ENCODE results near the gene ZSWIM2. TPM values are rescaled to one million over a fixed set of nuclear protein-coding genes. Genes with fewer than 3 reads are reported as not detected.
"Not testable (repeated sequence)": the region's sequence is repeated elsewhere in the genome, so short reads cannot be mapped to it uniquely, and the experiment has no call there.

ZSWIM2 gene
- total and polyA plus RNA-seq, 4 donors = 0.20 to 0.55 (median 0.24) TPM

GRCh38 chr2:186852508-186852907 is 3.5 kb upstream of the ZSWIM2 start:
- no peaks in the 10 kb centered on the region for H3K36me3 ChIP-seq (ENCODE audit: control insufficient read depth, insufficient read depth, low read length)
- H3K27me3 ChIP-seq (ENCODE audit: control insufficient read depth, insufficient read depth, low read length) = no peaks in the 10 kb centered on the region
- no peak overlapping the region for H3K4me3 ChIP-seq (ENCODE audit: low read depth, low read length)
- H3K4me1 ChIP-seq (ENCODE audit: control insufficient read depth, insufficient read depth, low read length) = peaks cover 9% of the 10 kb centered on the region
- no peak for DNase-seq (ENCODE audit: low read depth in 4 of 6, low spot score in 6 of 6)
- H3K9me3 ChIP-seq (ENCODE audit: control insufficient read depth, insufficient read depth, low read length) = no peaks in the 10 kb centered on the region
- H3K27ac ChIP-seq (ENCODE audit: low read depth, low read length) = no peak overlapping the region
- no CpG with 5 or more reads among the region's 5 CpGs for WGBS (ENCODE audit: insufficient coverage)

GRCh38 chr2:186842373-186842772 is 6.6 kb downstream of the ZSWIM2 start:
- Histone ChIP-seq H3K9me3 (ENCODE audit: control insufficient read depth, insufficient read depth, low read length) (no peaks in the 10 kb centered on the region), H3K27ac (ENCODE audit: low read depth, low read length) (no peak overlapping the region), H3K4me3 (ENCODE audit: low read depth, low read length) (no peak overlapping the region), H3K36me3 (ENCODE audit: control insufficient read depth, insufficient read depth, low read length) (no peaks in the 10 kb centered on the region), H3K4me1 (ENCODE audit: control insufficient read depth, insufficient read depth, low read length) (no peaks in the 10 kb centered on the region), H3K27me3 (ENCODE audit: control insufficient read depth, insufficient read depth, low read length) (no peaks in the 10 kb centered on the region)
- no peak for DNase-seq (ENCODE audit: low read depth in 4 of 6, low spot score in 6 of 6)
- no CpG with 5 or more reads among the region's 3 CpGs for WGBS (ENCODE audit: insufficient coverage)

GRCh38 chr2:186841940-186842339 is 7.0 kb downstream of the ZSWIM2 start:
- H3K4me3 ChIP-seq (ENCODE audit: low read depth, low read length) = no peak overlapping the region
- no CpG with 5 or more reads among the region's 3 CpGs for WGBS (ENCODE audit: insufficient coverage)
- DNase-seq (ENCODE audit: low read depth in 4 of 6, low spot score in 6 of 6) = no peak

GRCh38 chr2:186835628-186836027 is 13.3 kb downstream of the ZSWIM2 start:
- H3K4me1 ChIP-seq (ENCODE audit: control insufficient read depth, insufficient read depth, low read length) = no peaks in the 10 kb centered on the region
- WGBS (ENCODE audit: insufficient coverage) = 17% methylated on average over 1 of the region's 1 CpG
- H3K4me3 ChIP-seq (ENCODE audit: low read depth, low read length) = no peak overlapping the region
- no peak for DNase-seq (ENCODE audit: low read depth in 4 of 6, low spot score in 6 of 6)
- H3K27me3 ChIP-seq (ENCODE audit: control insufficient read depth, insufficient read depth, low read length) = no peaks in the 10 kb centered on the region
- no peak overlapping the region for H3K27ac ChIP-seq (ENCODE audit: low read depth, low read length)
- H3K36me3 ChIP-seq (ENCODE audit: control insufficient read depth, insufficient read depth, low read length) = no peaks in the 10 kb centered on the region
- H3K9me3 ChIP-seq (ENCODE audit: control insufficient read depth, insufficient read depth, low read length) = peaks cover 1% of the 10 kb centered on the region

More at GRCh38 chr2:186841940-186842339, 7.0 kb downstream of the ZSWIM2 start:
- no peaks in the 10 kb centered on the region for H3K9me3 ChIP-seq (ENCODE audit: control insufficient read depth, insufficient read depth, low read length)
- no peaks in the 10 kb centered on the region for H3K36me3 ChIP-seq (ENCODE audit: control insufficient read depth, insufficient read depth, low read length)
- H3K27ac ChIP-seq (ENCODE audit: low read depth, low read length) = no peak overlapping the region
- no peaks in the 10 kb centered on the region for H3K27me3 ChIP-seq (ENCODE audit: control insufficient read depth, insufficient read depth, low read length)
- H3K4me1 ChIP-seq (ENCODE audit: control insufficient read depth, insufficient read depth, low read length) = no peaks in the 10 kb centered on the region

- no peaks in the 10 kb centered on the region for H3K27me3 ChIP-seq (ENCODE audit: control insufficient read depth, insufficient read depth, low read length)
- 100% methylated on average over 1 of the region's 2 CpGs for WGBS (ENCODE audit: insufficient coverage)
These were observed 21.0 kb downstream of the ZSWIM2 start for GRCh38 chr2:186827862-186828492.

GRCh38 chr2:186827411-186827810 is 21.6 kb downstream of the ZSWIM2 start:
- H3K4me3 ChIP-seq (ENCODE audit: low read depth, low read length) = no peak overlapping the region
- H3K27me3 ChIP-seq (ENCODE audit: control insufficient read depth, insufficient read depth, low read length) = no peaks in the 10 kb centered on the region
- H3K9me3 ChIP-seq (ENCODE audit: control insufficient read depth, insufficient read depth, low read length) = peaks cover 1% of the 10 kb centered on the region
- DNase-seq (ENCODE audit: low read depth in 4 of 6, low spot score in 6 of 6) = no peak
- H3K27ac ChIP-seq (ENCODE audit: low read depth, low read length) = no peak overlapping the region
- no peaks in the 10 kb centered on the region for H3K4me1 ChIP-seq (ENCODE audit: control insufficient read depth, insufficient read depth, low read length)
- WGBS (ENCODE audit: insufficient coverage) = no CpG with 5 or more reads among the region's 2 CpGs
- H3K36me3 ChIP-seq (ENCODE audit: control insufficient read depth, insufficient read depth, low read length) = no peaks in the 10 kb centered on the region

More at GRCh38 chr2:186827862-186828492, 21.0 kb downstream of the ZSWIM2 start:
- no peak overlapping the region for H3K4me3 ChIP-seq (ENCODE audit: low read depth, low read length)
- no peak for DNase-seq (ENCODE audit: low read depth in 4 of 6, low spot score in 6 of 6)
- no peaks in the 10 kb centered on the region for H3K36me3 ChIP-seq (ENCODE audit: control insufficient read depth, insufficient read depth, low read length)
- H3K4me1 ChIP-seq (ENCODE audit: control insufficient read depth, insufficient read depth, low read length) = no peaks in the 10 kb centered on the region
- peaks cover 1% of the 10 kb centered on the region for H3K9me3 ChIP-seq (ENCODE audit: control insufficient read depth, insufficient read depth, low read length)
- H3K27ac ChIP-seq (ENCODE audit: low read depth, low read length) = no peak overlapping the region

GRCh38 chr2:186822323-186822722 is 26.6 kb downstream of the ZSWIM2 start:
- H3K9me3 ChIP-seq (ENCODE audit: control insufficient read depth, insufficient read depth, low read length) = no peaks in the 10 kb centered on the region
- DNase-seq (ENCODE audit: low read depth in 4 of 6, low spot score in 6 of 6) = no peak
- no peaks in the 10 kb centered on the region for H3K36me3 ChIP-seq (ENCODE audit: control insufficient read depth, insufficient read depth, low read length)
- H3K4me3 ChIP-seq (ENCODE audit: low read depth, low read length) = no peak overlapping the region
- H3K27ac ChIP-seq (ENCODE audit: low read depth, low read length) = no peak overlapping the region
- H3K4me1 ChIP-seq (ENCODE audit: control insufficient read depth, insufficient read depth, low read length) = no peaks in the 10 kb centered on the region
- WGBS (ENCODE audit: insufficient coverage) = 95% methylated on average over 2 of the region's 2 CpGs
- H3K27me3 ChIP-seq (ENCODE audit: control insufficient read depth, insufficient read depth, low read length) = no peaks in the 10 kb centered on the region

- H3K4me3 ChIP-seq (ENCODE audit: low read depth, low read length) = no peak overlapping the region
- 100% methylated on average over 2 of the region's 7 CpGs for WGBS (ENCODE audit: insufficient coverage)
- H3K9me3 ChIP-seq (ENCODE audit: control insufficient read depth, insufficient read depth, low read length) = no peaks in the 10 kb centered on the region
- no peaks in the 10 kb centered on the region for H3K36me3 ChIP-seq (ENCODE audit: control insufficient read depth, insufficient read depth, low read length)
- H3K4me1 ChIP-seq (ENCODE audit: control insufficient read depth, insufficient read depth, low read length) = no peaks in the 10 kb centered on the region
- H3K27me3 ChIP-seq (ENCODE audit: control insufficient read depth, insufficient read depth, low read length) = no peaks in the 10 kb centered on the region
- DNase-seq (ENCODE audit: low read depth in 4 of 6, low spot score in 6 of 6) = no peak
- H3K27ac ChIP-seq (ENCODE audit: low read depth, low read length) = no peak overlapping the region
These were observed 28.7 kb downstream of the ZSWIM2 start for GRCh38 chr2:186820303-186820702.

- WGBS (ENCODE audit: insufficient coverage) = 90% methylated on average over 5 of the region's 6 CpGs
- not testable (repeated sequence) for H3K36me3 ChIP-seq (ENCODE audit: control insufficient read depth, insufficient read depth, low read length); DNase-seq (ENCODE audit: low read depth in 4 of 6, low spot score in 6 of 6); H3K27ac ChIP-seq (ENCODE audit: low read depth, low read length); H3K9me3 ChIP-seq (ENCODE audit: control insufficient read depth, insufficient read depth, low read length); H3K27me3 ChIP-seq (ENCODE audit: control insufficient read depth, insufficient read depth, low read length); H3K4me3 ChIP-seq (ENCODE audit: low read depth, low read length); H3K4me1 ChIP-seq (ENCODE audit: control insufficient read depth, insufficient read depth, low read length)
These were observed 37.2 kb downstream of the ZSWIM2 start for GRCh38 chr2:186811760-186812159.

- no peaks in the 10 kb centered on the region for H3K9me3 ChIP-seq (ENCODE audit: control insufficient read depth, insufficient read depth, low read length)
- WGBS (ENCODE audit: insufficient coverage) = 100% methylated on average over 1 of the region's 1 CpG
- H3K4me3 ChIP-seq (ENCODE audit: low read depth, low read length) = no peak overlapping the region
- H3K4me1 ChIP-seq (ENCODE audit: control insufficient read depth, insufficient read depth, low read length) = no peaks in the 10 kb centered on the region
- H3K27me3 ChIP-seq (ENCODE audit: control insufficient read depth, insufficient read depth, low read length) = no peaks in the 10 kb centered on the region
- H3K36me3 ChIP-seq (ENCODE audit: control insufficient read depth, insufficient read depth, low read length) = no peaks in the 10 kb centered on the region
- no peak overlapping the region for H3K27ac ChIP-seq (ENCODE audit: low read depth, low read length)
- DNase-seq (ENCODE audit: low read depth in 4 of 6, low spot score in 6 of 6) = no peak
These were observed 42.4 kb downstream of the ZSWIM2 start for GRCh38 chr2:186806591-186806990.

All from spinal cord (tissue), 10 donors.